Activated gamma-delta T cell (primary cell): ENCODE data around the gene H6PD.

Experiments used
- DNase-seq: peaks from one replicate; lab custom pipeline; 2025; lab: John Stamatoyannopoulos, UW

H6PD gene

DNA sequence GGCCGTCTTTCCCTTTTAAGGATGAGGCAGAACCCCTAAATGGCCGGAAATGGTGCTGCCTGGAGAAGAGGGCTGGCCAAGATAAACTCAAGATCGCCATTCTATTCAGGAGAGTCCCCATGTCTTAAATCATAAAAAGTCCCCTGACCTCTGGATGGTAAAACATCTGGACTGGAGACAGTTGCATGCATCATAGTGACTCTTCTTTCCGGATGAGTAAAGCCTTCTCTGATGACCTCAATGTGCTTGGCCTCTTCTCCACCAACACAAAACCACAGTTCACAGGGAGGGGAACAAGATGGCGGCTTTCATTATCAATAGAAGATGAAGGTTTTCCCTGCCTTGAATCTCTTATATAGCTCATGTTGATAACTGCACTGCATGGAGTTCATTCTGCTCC lies 27.5 kb upstream of the H6PD start:
- no peak for DNase-seq

DNA sequence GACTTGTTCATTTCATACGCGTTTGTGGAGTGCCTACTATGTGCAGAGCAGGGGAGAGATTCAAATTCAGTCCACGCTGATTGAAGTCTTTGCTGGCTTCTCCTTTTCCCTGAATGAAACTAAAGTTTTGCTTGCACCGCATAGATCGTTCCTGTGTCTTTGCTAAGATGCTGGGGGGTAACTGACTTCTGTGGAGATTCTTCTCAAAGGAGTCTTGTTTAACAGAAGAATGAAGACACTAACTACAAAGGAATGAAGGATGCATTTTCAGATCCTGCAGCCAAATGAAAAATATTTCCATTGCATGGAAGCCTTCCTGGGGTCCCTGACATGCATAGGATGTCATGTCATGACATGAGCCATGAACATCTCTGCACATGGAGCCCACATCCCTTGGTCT lies 26.9 kb upstream of the H6PD start:
- DNase-seq, result no peak

DNA sequence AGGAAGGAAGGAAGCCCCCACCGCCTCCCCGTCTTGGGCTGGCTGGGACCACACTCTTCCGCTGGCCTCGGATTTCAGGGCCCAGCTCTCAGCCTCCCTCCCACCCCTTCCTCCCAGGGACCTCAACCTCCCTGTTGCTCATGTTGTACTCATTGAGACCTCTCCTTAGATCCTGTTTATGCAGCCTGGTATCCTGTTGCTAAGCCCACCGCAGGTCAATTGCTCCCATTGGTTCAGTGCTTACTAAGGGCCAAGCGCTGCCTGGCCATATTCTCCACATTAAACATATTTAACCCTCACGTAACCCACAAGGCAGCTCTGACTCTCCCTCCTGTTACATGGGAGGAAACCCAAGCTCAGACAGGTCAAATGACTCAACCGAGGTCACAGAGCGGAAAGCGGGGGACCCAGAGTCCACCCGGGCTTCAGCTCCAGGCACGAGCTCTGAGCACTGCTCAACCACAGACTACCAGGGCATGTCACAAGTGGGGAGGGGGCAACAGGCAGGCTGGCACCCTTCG lies 23.2 kb upstream of the H6PD start:
- no peak for DNase-seq

DNA sequence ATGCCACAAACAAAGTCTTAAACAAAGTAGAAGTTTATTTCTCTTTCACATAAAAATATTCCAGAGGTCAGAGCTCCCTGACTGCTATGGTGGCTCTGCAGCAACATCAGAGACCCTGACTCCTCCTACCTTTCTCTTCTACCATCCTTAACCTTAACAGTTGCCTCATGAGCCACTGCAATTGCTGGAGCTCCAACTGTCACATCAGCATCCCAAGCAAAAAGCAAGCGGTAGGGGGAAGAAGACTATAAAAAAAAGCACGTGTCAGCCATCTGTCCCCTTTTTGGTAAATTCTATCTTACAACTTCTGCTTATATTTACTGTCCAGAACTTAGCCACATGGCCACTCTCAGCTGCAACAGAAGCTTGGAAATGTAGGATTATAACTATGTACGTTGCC lies 21.8 kb upstream of the H6PD start:
- DNase-seq, result no peak

DNA sequence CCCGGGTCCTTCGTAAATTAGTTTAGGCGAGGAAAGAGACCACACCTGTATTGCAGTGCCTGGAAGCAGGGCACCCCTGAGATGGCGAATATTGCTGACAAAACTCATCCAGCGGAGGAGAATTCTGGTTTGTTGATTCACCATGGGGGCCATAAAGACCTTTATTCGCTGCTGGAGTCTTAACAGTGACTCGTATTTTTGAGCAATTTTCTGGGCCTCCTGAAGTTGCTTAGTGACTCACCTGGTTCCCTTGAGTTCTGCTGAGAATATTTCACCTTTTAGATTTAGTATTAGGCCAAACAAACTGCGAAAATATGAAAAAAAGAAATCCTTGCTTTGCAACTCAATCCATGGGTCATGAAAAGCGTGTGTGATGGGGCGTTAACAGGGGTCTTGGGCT lies 20.6 kb upstream of the H6PD start:
- DNase-seq, result no peak

DNA sequence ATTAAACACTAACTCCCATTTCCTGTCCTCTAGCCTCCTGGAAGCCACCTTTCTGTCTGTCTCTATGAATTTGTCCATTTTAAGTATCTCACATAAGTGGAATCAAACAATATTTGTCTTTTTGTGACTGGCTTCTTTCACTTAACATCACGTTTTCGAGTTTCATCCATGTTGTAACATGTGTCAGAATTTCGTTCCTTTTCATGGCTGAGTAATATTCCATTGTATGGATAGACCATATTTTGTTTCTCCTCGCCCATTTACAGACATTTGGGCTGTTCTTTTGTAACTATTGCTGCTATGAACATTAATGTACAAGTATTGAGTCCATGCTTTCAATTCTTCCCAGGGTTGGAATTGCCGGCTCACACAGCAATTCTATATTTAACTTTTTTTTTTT lies 15.7 kb upstream of the H6PD start:
- DNase-seq, result no peak

DNA sequence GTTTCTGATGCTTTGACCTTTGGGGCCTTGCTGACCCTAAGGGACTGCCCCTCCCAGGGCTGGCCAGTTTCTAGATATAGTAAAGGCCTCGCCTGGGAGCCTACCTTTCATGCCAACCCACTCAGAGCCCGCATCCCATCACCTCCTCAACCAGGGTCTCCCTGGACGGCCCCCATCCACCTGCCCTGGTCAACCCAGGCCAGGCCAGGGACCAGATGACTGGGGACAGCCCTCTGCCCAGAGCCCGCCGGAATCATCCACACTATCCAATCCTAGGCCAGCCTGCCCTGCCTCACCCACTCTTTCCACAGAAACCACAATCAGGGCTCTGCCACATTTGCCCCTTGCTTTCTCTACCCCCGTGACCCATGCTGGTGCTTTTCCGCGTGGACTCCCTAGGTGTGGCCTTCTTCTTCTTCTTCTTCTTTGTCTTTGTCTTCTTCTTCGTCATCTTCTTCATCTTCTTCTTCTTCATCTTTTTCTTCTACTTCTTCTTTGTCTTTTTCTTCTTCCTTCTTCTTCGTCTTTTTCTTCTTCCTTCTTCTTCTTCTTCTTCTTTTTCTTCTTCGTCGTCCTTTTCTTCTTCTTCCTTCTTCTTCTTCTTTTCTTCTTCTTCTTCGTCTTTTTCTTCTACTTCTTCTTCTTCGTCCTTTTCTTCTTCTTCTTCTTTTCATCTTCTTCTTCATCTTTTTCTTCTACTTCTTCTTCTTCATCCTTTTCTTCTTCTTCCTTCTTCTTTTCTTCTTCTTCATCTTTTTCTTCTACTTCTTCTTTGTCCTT lies 11.5 kb upstream of the H6PD start:
- no peak for DNase-seq

DNA sequence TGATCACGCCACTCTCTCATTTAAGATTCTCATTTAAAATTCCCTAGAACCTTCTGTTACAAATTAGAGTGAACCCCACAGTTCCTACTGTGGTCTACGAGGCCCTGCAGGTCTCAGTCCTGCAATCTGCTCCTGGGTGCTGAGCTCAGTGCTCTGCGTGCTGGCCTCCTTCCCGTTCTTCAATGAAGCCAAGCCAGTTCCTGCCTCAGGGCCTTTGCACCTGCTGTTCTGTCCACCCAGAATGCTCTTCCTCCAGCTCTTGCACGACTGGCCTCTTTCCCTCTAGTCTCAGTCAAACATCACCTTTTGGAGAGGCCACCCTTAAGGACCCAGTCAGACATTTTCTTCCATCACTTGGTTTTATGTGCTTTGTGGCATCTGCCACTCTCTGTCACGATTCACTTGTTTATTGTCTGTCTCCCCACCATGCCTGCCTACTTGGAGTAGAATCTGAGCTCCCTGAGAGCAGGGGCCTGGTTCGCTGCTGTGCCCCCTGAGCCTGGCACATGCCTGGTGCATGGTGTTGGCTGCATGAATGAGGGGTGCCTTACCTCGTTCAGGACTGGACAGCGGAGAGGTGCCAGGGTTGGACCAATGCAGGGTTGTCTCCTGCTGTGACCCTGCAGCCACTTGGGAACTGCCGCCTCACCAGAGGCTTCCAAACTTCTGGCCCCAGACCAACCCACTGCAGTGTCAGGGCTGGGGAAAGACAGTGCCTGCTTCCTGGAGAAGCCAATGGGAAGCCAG lies 9.7 kb upstream of the H6PD start:
- DNase-seq, result no peak

DNA sequence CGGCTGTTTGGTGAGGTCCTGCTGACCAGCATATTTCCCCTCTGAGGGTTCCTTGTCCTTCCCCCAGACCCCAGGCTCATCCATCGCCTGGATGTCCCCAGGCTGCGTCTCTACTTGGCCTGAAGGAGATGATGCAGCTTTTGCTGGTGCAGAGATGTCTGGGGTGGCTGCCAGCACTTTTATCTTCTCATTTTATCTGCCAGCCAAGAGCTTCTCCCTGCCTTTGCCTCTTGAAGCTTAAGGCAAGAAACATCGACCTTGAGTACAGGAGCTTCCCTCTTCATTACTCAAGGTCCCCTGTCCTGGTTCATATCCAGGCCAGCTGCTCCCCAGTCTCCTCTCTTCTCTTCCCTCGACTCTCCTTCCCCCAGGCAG lies 9.2 kb upstream of the H6PD start:
- DNase-seq, result no peak

DNA sequence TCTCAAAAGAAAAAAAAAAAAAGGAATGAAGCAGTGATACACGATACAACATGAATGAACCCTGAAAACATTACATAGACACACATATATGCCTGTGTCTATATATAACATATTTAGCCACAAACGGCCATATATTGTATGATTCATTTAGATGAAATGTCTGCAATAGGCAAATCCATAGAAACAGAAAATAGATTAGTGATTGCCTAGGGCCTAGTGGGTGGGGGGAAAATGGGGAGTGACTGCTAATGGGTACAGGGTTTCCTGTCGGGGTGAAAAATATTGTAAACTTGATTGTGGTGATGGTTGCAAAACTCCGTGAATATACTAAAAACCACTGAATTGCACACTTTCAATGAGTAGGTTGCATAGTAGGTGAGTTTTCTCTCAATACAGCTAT lies 6.0 kb upstream of the H6PD start:
- DNase-seq, result no peak

DNA sequence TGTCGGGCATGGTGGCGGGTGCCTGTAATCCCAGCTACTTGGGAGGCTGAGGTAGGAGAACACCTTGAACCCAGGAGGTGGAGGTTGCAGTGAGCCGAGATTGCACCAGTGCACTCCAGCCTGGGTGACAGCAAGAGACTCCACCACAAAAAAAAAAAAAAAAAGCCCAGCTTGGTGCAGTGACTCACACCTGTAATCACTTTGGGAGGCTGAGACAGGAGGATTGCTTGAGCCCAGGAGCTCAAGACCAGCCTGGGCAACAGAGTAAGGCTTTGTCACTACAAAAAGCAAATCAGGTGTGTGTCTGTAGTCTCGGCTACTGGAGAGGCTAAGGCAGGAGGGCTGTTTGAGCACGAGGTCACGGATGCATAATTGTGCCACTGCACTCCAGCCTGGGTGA lies 5.0 kb upstream of the H6PD start:
- DNase-seq, result no peak

DNA sequence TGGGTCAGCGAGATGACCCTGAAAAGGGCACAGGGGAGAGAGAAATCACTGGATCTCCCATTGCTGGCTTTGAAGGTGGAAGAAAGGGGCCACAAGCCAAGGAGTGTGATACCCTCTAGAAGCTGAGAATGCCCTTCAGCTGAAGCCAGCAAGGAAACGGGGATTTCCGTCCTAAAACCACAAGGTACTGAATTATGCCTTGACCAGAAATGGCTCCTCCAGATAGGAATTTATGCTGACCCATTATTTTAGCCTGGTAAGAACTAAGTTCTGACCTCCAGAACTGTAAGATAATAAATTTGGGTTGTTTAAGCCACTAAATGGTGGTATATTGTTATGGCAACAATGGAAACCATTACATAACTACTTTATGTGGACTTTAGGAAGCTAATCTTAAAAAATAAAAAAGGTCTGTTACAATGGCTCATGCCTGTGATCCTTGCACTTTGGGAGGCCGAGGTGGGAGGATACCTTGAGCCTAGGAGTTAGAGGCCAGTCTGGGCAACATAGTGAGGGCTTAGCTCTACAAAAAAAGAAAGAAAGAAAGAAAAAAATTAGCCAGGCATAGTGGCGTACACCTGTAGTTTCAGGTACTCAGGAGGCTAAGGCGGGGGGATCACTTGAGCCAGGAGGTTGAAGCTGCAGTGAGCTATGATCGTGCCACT lies 3.6 kb upstream of the H6PD start:
- DNase-seq, result no peak

DNA sequence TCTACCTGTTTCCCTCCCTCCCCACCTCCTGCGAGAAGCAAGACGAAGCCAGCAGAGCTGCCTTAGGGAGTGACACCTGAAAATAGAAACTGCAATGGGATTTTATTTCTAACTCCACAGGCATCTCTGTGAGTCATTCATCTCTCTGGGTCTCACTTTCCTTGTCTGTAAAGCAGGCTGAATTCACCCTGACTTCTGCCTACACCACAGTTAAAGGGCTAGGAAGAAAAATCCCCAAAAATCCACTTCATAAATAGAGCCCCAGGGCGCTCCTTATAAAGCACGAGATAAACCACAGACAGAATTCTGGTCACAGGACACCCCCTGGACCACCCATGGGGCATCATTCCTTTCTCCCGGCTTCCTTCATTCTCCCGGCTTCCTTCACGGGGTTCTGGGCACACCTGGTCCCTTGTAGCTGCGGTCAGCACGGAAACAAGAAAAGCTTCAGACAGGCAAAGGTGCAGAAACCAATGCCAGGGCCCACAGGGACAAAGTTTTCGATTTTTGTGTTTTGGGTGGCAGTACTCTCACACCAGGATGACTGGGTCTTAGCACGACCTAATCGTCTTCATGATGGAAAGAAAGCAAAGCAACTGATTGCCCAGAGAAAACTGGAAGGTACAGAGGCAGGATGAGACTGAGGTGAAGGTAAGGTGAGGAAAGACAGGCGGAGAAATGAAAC lies 2.8 kb upstream of the H6PD start:
- DNase-seq, result no peak

DNA sequence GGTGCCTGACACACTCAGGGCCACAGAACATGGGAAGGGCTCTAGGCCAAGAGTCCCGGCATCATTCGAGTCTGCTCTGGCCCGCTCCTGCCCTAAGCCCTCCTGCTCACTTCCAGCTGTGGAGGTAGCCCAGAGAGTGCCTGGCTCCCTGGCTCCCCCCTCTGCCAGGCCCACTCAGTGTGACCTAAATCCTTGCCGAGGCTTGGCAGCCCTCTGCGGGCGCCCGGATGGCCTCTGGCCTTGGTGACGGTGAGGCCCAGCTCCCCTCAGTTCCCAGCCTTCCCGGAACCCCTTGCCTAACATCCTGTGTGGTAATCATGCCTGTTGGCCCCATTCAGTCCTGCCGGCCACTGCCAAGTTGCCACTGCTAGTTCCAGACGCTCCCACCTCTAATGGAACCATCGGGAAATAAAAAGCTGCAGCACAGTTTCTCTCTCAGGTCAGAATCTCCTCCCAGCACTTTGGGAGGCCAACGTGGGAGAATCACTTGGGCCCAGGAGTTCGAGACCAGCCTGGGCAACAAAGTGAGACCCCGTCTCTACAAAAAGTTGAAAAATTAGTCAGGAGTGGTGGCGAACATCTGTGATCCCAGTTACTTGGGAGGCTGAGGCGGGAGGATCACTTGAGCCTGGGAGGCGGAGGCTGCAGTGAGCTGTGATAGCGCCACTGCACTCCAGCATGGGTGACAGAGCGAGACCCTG lies 1.2 kb upstream of the H6PD start:
- DNase-seq, result no peak

DNA sequence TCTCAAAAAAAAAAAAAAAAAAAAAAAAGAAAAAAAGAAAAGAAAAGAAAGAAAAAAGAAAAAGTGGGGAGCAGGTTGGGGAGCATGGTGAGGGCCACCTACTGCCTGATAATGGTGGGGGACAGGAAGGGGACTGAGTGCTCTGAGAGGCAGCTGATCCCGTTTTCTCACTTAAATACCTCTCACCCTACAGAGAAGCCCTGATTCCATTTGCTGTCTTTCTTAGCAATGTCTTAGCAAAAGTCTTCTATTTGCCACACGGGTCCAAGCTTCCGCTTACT lies 692 bp upstream of the H6PD start:
- no peak for DNase-seq

DNA sequence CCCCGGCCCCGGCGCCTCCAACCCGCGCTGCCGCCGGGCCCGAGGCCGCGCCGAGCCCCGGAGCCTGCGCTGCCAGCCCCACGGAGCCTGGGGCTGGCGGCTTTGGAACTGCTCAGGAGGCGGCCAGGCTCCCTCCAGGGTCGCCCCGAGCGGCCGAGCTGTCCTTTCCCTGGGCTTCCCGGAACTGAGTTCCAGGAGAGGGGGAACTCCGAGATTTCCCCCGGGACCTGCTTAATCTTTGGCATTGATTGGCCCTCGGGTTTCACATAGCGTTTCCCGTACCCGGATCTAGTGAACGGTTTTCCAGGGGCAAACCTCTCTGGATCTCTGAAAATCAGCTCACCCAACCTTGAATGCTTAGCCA lies 504 bp downstream of the H6PD start:
- no peak for DNase-seq

DNA sequence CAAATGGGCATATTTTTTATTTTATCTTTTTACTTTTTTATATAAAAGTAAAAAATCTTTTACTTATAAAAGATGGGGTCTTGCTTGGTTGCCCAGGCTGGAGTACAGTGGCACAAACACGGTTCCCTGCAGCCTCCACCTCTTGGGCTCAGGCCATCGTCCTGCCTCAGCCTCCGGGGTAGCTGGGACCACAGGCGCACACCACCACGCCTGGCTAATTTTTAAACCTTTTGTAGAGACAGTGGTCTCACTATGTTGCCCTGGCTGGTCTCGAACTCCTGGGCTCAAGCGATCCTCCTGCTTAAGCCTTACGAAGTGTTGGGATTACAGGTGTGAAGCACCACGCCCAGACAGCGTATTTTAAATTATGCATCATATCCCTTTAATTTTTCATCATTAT lies 986 bp downstream of the H6PD start:
- no peak for DNase-seq

DNA sequence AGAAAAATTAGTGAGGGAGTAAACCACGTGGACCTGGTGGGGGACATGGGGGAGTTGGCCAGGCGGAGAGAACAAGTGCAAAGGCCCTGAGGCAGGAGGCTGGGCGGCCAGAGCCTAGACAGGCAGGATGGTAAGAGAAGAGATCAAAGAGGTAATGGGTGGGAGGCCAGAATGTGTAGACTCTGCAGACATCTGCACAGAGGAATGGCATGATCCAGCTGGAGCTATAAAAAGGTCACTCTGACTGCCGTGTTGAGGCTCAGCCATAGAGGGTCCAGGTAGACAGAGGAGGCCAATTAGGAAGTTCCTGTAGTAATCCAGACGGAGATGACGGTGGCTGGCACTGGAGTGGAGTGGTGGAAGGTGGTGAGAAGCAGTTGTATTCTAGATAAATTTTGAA lies 3.6 kb downstream of the H6PD start:
- no peak for DNase-seq

DNA sequence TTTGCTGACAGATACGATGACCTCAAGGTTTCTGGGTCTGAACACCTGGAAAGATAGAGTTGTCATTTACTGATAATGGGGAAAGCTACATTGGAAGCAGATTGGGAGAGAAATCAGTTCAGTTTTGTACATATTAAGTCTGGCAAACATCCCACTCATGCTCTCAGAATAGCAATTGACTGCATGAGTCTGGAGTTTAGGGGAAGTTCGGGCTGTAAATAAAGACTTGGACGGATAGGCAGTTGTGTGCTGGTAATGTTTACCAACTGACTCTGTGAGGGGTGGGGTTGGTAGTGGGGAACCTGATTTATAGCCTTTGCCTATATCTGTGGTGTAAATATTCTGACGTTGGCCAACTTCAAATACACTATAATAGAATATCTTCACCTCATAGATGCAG lies 4.0 kb downstream of the H6PD start:
- DNase-seq, result no peak

DNA sequence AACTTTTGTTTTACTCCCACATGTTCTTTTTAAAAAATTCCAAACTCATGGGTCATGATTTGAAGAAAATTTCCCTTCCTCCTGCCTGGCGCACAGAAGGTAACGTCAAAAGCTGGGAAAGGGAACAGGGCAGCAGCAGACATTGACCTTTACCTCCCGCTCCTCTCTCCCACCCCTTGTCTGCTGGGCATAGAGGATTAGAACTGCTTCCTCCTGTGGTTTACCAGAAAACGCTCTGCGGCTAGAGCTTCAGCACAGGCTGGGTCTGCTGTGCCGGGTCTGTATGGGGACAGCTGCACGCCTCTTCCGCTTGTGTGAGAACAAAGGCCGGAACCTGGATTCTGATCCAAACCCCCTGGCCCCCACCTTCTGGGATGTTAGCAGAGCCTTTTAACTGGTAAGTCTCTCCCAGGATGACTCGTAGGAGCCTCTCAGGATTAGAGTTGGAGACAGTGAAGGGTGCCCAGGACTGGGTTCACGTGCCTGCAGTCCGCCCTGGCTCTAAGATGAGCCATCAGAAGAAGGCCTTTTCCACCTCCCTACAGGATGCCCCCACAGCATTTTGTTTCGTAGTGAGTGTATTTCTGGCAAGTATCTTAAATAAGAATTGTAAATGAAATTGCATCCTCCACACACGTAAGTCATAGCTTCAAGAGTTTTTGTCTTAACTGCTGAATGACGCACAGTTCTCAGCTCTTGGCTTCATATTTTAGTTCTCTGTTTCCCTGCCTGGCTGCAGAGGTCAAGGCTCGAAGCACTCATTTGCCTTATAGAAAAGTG lies 5.2 kb downstream of the H6PD start:
- no peak for DNase-seq
